Activated naive CD8-positive, alpha-beta T cell treated with anti-CD3 and anti-CD28 coated beads, Interleukin-2, amount 10 ng/mL, durations not matched to agents 7 days and 5 days (primary cell): Measurements from ENCODE around the gene CDKAL1. TPM values are rescaled to one million over a fixed set of nuclear protein-coding genes. Genes with fewer than 3 reads are reported as not detected.

Experiments used
- ATAC-seq: fragments of 150-1000 bp; cut with Tn5 transposase; one replicate; pipeline ENCODE4 v1.10.0; 2021; ENCODE audit warnings: low read depth, moderate library complexity
- POLR2A ChIA-PET: fragments of 350-600 bp; sonication (Branson Sonifier 250); formaldehyde crosslinking; loops from one replicate; lab custom pipeline; 2021; ENCODE audit warnings: antibody characterized with exemption; lab: Charles Lee
- DNase-seq: peaks from one replicate; pipeline ENCODE4 v3.0.0; 2021
- H3K27ac Mint-ChIP-seq: one replicate; pipeline ENCODE4 v1.8.0; 2022; ENCODE audit warnings: mild to moderate bottlenecking, mixed read lengths
- H3K27me3 Mint-ChIP-seq: one replicate; pipeline ENCODE4 v1.8.0; 2022; ENCODE audit warnings: mild to moderate bottlenecking, moderate library complexity, mixed read lengths
- H3K36me3 Mint-ChIP-seq: one replicate; pipeline ENCODE4 v1.8.0; 2021; ENCODE audit warnings: mild to moderate bottlenecking, mixed read lengths
- H3K4me1 Mint-ChIP-seq: one replicate; pipeline ENCODE4 v1.8.0; 2021; ENCODE audit warnings: mixed read lengths
- H3K4me3 Mint-ChIP-seq: one replicate; pipeline ENCODE4 v1.8.0; 2022; ENCODE audit warnings: mild to moderate bottlenecking, moderate library complexity, mixed read lengths
- H3K9me3 Mint-ChIP-seq: one replicate; pipeline ENCODE4 v1.8.0; 2021; ENCODE audit warnings: mixed read lengths
- total RNA-seq, 2 experiments: library from RNA; stranded (reverse); gene quantifications; one replicate each; pipeline ENCODE4 v1.2.3, GENCODE V29; 2021

The CDKAL1 gene
- total RNA-seq, 2 experiments from 2014 or later: 22.7 to 24.4 TPM

GRCh38 chr6:20688710-20689500, 154.6 kb downstream of the CDKAL1 start:
- Mint-ChIP-seq H3K4me1 (peaks cover 14% of the 10 kb centered on the region), H3K27me3 (no peaks in the 10 kb centered on the region), H3K9me3 (peaks cover 4% of the 10 kb centered on the region), H3K4me3 (peak overlapping the region; percentile 40), H3K36me3 (peaks cover 6% of the 10 kb centered on the region), H3K27ac (peak overlapping the region; percentile 3)
- peak; percentile 97 for ATAC-seq
- no peak for DNase-seq
- POLR2A ChIA-PET: no interaction called here

GRCh38 chr6:20691185-20691584, 156.9 kb downstream of the CDKAL1 start:
- Mint-ChIP-seq H3K9me3 (peaks cover 4% of the 10 kb centered on the region), H3K4me3 (no peak overlapping the region), H3K27ac (no peak overlapping the region), H3K4me1 (peaks cover 14% of the 10 kb centered on the region), H3K27me3 (no peaks in the 10 kb centered on the region), H3K36me3 (peaks cover 6% of the 10 kb centered on the region)
- DNase-seq (no peak), ATAC-seq (no peak)
- POLR2A ChIA-PET: no interaction called here

GRCh38 chr6:20692023-20692422, 157.8 kb downstream of the CDKAL1 start:
- H3K4me3 Mint-ChIP-seq: no peak overlapping the region
- H3K36me3 Mint-ChIP-seq: peaks cover 10% of the 10 kb centered on the region
- peaks cover 4% of the 10 kb centered on the region for H3K9me3 Mint-ChIP-seq
- H3K27ac Mint-ChIP-seq: no peak overlapping the region
- DNase-seq (no peak), ATAC-seq (no peak)
- H3K4me1 Mint-ChIP-seq: peaks cover 17% of the 10 kb centered on the region
- POLR2A ChIA-PET: no interaction called here
- H3K27me3 Mint-ChIP-seq: no peaks in the 10 kb centered on the region

- Mint-ChIP-seq H3K4me3 (no peak overlapping the region), H3K36me3 (peaks cover 10% of the 10 kb centered on the region), H3K27ac (no peak overlapping the region), H3K9me3 (peaks cover 4% of the 10 kb centered on the region), H3K4me1 (peaks cover 14% of the 10 kb centered on the region), H3K27me3 (no peaks in the 10 kb centered on the region)
- no peak for ATAC-seq
- no peak for DNase-seq
- POLR2A ChIA-PET: interaction anchor here (0.7 kb wide), 1 partner anchor 88 kb away, joined by 4 read pairs; no protein-coding TSS in a partner anchor
Observed at GRCh38 chr6:20693466-20694063, 159.3 kb downstream of the CDKAL1 start.

- POLR2A ChIA-PET: no interaction called here
Observed at GRCh38 chr6:20696676-20697075, 162.4 kb downstream of the CDKAL1 start.

GRCh38 chr6:20698675-20699074, 164.4 kb downstream of the CDKAL1 start:
- Mint-ChIP-seq H3K4me3 (no peak overlapping the region), H3K4me1 (peaks cover 8% of the 10 kb centered on the region), H3K27ac (no peak overlapping the region), H3K36me3 (peaks cover 13% of the 10 kb centered on the region), H3K9me3 (no peaks in the 10 kb centered on the region), H3K27me3 (no peaks in the 10 kb centered on the region)
- POLR2A ChIA-PET: no interaction called here
- DNase-seq (no peak), ATAC-seq (no peak)

More at GRCh38 chr6:20696676-20697075, 162.4 kb downstream of the CDKAL1 start:
- Mint-ChIP-seq H3K4me3 (no peak overlapping the region), H3K27ac (peak overlapping the region; percentile 51), H3K36me3 (peaks cover 8% of the 10 kb centered on the region), H3K9me3 (peaks cover 2% of the 10 kb centered on the region), H3K4me1 (peaks cover 8% of the 10 kb centered on the region), H3K27me3 (no peaks in the 10 kb centered on the region)
- DNase-seq (no peak), ATAC-seq (no peak)

GRCh38 chr6:20699402-20699801, 165.1 kb downstream of the CDKAL1 start:
- Mint-ChIP-seq H3K36me3 (peaks cover 13% of the 10 kb centered on the region), H3K4me1 (peaks cover 8% of the 10 kb centered on the region), H3K4me3 (no peak overlapping the region), H3K27me3 (no peaks in the 10 kb centered on the region), H3K9me3 (no peaks in the 10 kb centered on the region), H3K27ac (no peak overlapping the region)
- no peak for ATAC-seq
- POLR2A ChIA-PET: no interaction called here
- no peak for DNase-seq

- H3K4me3 Mint-ChIP-seq: no peak overlapping the region
- H3K27me3 Mint-ChIP-seq: no peaks in the 10 kb centered on the region
- no peaks in the 10 kb centered on the region for H3K9me3 Mint-ChIP-seq
- POLR2A ChIA-PET: no interaction called here
- H3K27ac Mint-ChIP-seq: no peak overlapping the region
- peaks cover 10% of the 10 kb centered on the region for H3K36me3 Mint-ChIP-seq
- DNase-seq: no peak
- peaks cover 8% of the 10 kb centered on the region for H3K4me1 Mint-ChIP-seq
- no peak for ATAC-seq
Observed at GRCh38 chr6:20700375-20700774, 166.1 kb downstream of the CDKAL1 start.

GRCh38 chr6:20702366-20702765, 168.1 kb downstream of the CDKAL1 start:
- Mint-ChIP-seq H3K27me3 (no peaks in the 10 kb centered on the region), H3K4me3 (no peak overlapping the region), H3K36me3 (peaks cover 6% of the 10 kb centered on the region), H3K27ac (no peak overlapping the region), H3K4me1 (peaks cover 7% of the 10 kb centered on the region), H3K9me3 (no peaks in the 10 kb centered on the region)
- POLR2A ChIA-PET: no interaction called here
- DNase-seq: no peak
- ATAC-seq: no peak

GRCh38 chr6:20703049-20703448, 168.8 kb downstream of the CDKAL1 start:
- peaks cover 6% of the 10 kb centered on the region for H3K36me3 Mint-ChIP-seq
- H3K27me3 Mint-ChIP-seq: no peaks in the 10 kb centered on the region
- H3K4me3 Mint-ChIP-seq: no peak overlapping the region
- no peak overlapping the region for H3K27ac Mint-ChIP-seq
- POLR2A ChIA-PET: no interaction called here
- DNase-seq: no peak
- H3K4me1 Mint-ChIP-seq: peaks cover 8% of the 10 kb centered on the region
- no peak for ATAC-seq
- H3K9me3 Mint-ChIP-seq: no peaks in the 10 kb centered on the region

GRCh38 chr6:20704325-20705025, 170.2 kb downstream of the CDKAL1 start:
- ATAC-seq (no peak), DNase-seq (no peak)
- no peaks in the 10 kb centered on the region for H3K9me3 Mint-ChIP-seq
- peaks cover 17% of the 10 kb centered on the region for H3K4me1 Mint-ChIP-seq
- no peaks in the 10 kb centered on the region for H3K27me3 Mint-ChIP-seq
- H3K4me3 Mint-ChIP-seq: no peak overlapping the region
- no peak overlapping the region for H3K27ac Mint-ChIP-seq
- POLR2A ChIA-PET: no interaction called here
- peaks cover 6% of the 10 kb centered on the region for H3K36me3 Mint-ChIP-seq

- POLR2A ChIA-PET: no interaction called here
- no peak for DNase-seq
- Mint-ChIP-seq H3K9me3 (no peaks in the 10 kb centered on the region), H3K27ac (no peak overlapping the region), H3K27me3 (no peaks in the 10 kb centered on the region), H3K36me3 (peaks cover 11% of the 10 kb centered on the region), H3K4me3 (no peak overlapping the region), H3K4me1 (peaks cover 20% of the 10 kb centered on the region)
- no peak for ATAC-seq
Observed at GRCh38 chr6:20705741-20706140, 171.5 kb downstream of the CDKAL1 start.

GRCh38 chr6:20706238-20706938, 172.1 kb downstream of the CDKAL1 start:
- POLR2A ChIA-PET: no interaction called here
- Mint-ChIP-seq H3K27me3 (no peaks in the 10 kb centered on the region), H3K27ac (no peak overlapping the region), H3K36me3 (peaks cover 11% of the 10 kb centered on the region), H3K4me3 (no peak overlapping the region), H3K4me1 (peaks cover 20% of the 10 kb centered on the region), H3K9me3 (no peaks in the 10 kb centered on the region)
- ATAC-seq (no peak), DNase-seq (no peak)
